ENCODE data around the gene STXBP4.

DNA sequence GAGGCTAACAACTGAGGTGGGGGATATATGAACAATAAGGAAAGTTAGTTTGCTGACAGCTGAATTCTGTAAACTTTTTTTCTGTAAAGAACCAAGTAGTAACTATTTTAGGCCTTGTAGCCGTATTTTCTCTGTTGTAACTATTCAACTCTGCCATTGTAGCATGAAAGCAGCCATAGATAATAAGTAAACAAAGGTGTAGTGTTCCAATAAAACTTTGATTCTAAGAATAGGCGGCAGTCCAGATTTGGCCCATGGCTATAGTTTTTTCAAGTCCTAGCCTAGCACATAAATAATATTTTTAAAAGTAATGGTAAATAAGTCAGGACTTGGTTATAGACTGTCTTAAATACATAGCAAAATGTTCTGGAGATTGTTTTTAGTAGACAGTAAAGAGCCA lies 142.0 kb downstream of the STXBP4 start:
- TF ChIP-seq, protein P1, sequence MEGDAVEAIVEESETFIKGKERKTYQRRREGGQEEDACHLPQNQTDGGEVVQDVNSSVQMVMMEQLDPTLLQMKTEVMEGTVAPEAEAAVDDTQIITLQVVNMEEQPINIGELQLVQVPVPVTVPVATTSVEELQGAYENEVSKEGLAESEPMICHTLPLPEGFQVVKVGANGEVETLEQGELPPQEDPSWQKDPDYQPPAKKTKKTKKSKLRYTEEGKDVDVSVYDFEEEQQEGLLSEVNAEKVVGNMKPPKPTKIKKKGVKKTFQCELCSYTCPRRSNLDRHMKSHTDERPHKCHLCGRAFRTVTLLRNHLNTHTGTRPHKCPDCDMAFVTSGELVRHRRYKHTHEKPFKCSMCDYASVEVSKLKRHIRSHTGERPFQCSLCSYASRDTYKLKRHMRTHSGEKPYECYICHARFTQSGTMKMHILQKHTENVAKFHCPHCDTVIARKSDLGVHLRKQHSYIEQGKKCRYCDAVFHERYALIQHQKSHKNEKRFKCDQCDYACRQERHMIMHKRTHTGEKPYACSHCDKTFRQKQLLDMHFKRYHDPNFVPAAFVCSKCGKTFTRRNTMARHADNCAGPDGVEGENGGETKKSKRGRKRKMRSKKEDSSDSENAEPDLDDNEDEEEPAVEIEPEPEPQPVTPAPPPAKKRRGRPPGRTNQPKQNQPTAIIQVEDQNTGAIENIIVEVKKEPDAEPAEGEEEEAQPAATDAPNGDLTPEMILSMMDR (IDR thresholded peaks at IDR 0.05 in 2 of 3, conservative IDR thresholded peaks at IDR 0.05 in 1 of 3; ENCODE audit: borderline replicate concordance in 1 of 3, insufficient read depth in 1 of 3, low read depth in 2 of 3, low read length in 2 of 3) = no peak
- TF ChIP-seq ATF3 (IDR thresholded peaks at IDR 0.05) (no peak), POLR2A (IDR thresholded peaks at IDR 0.05; ENCODE audit: borderline replicate concordance, extremely low read depth, insufficient read depth, insufficient read length) (no peak), JUND (IDR thresholded peaks at IDR 0.05) (no peak), CEBPB (IDR thresholded peaks at IDR 0.05; ENCODE audit: low read depth) (no peak), ZNF274 (IDR thresholded peaks at IDR 0.05; ENCODE audit: low read depth, low read length) (no peak), SRF (IDR thresholded peaks at IDR 0.05; ENCODE audit: low read depth) (no peak), EZH2 (IDR thresholded peaks at IDR 0.05) (no peak), YY1 (IDR thresholded peaks at IDR 0.05; ENCODE audit: extremely low read depth, insufficient replicate concordance, low read depth, low read length) (no peak), REST (IDR thresholded peaks at IDR 0.05; ENCODE audit: low read depth) (no peak), EZH2phosphoT487 (IDR thresholded peaks at IDR 0.05; ENCODE audit: borderline replicate concordance) (no peak), TCF7L2 (IDR thresholded peaks at IDR 0.05; ENCODE audit: borderline replicate concordance, extremely low read depth, insufficient read depth, insufficient read length) (no peak), POLR2AphosphoS5 (IDR thresholded peaks at IDR 0.05; ENCODE audit: low read depth, low read length) (no peak)
- TF ChIP-seq, protein P2, sequence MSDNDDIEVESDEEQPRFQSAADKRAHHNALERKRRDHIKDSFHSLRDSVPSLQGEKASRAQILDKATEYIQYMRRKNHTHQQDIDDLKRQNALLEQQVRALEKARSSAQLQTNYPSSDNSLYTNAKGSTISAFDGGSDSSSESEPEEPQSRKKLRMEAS (IDR thresholded peaks at IDR 0.05) = no peak
